GM21717 (cell line): ENCODE results near the gene MYO18A.
"Not testable (repeated sequence)": the region's sequence is repeated elsewhere in the genome, so short reads cannot be mapped to it uniquely, and the experiment has no call there.

ENCODE experiments used
- ATAC-seq: cut with Tn5 transposase; IDR thresholded peaks from one replicate; pipeline ENCODE4 v1.9.1; 2021; ENCODE audit warnings: mild to moderate bottlenecking, moderate library complexity; ENCODE audit not compliant: unreplicated experiment

Gene MYO18A

GRCh38 chr17:29195465-29196081 is 15.4 kb upstream of the MYO18A start:
- no peak for ATAC-seq

GRCh38 chr17:29194669-29195068 is 14.5 kb upstream of the MYO18A start:
- ATAC-seq, result no peak

- no peak for ATAC-seq
These were observed 12.9 kb upstream of the MYO18A start for GRCh38 chr17:29193146-29193545.

- no peak for ATAC-seq
These were observed 10.5 kb upstream of the MYO18A start for GRCh38 chr17:29190592-29191207.

GRCh38 chr17:29190039-29190438 is 9.8 kb upstream of the MYO18A start:
- no peak for ATAC-seq

- no peak for ATAC-seq
These were observed 9.2 kb upstream of the MYO18A start for GRCh38 chr17:29189355-29189754.

GRCh38 chr17:29181226-29181625 is 1.0 kb upstream of the MYO18A start:
- no peak for ATAC-seq

GRCh38 chr17:29180788-29181160 is 576 bp upstream of the MYO18A start:
- ATAC-seq, result no peak

GRCh38 chr17:29179232-29180033 is 765 bp downstream of the MYO18A start:
- no peak for ATAC-seq

GRCh38 chr17:29178750-29179231 is 1.4 kb downstream of the MYO18A start:
- ATAC-seq, result no peak

GRCh38 chr17:29177871-29178749 is 2.1 kb downstream of the MYO18A start:
- no peak for ATAC-seq

- ATAC-seq, result no peak
These were observed 2.7 kb downstream of the MYO18A start for GRCh38 chr17:29177541-29177870.

- no peak for ATAC-seq
These were observed 3.4 kb downstream of the MYO18A start for GRCh38 chr17:29176558-29177351.

- ATAC-seq, result no peak
These were observed 4.8 kb downstream of the MYO18A start for GRCh38 chr17:29175349-29175748.

GRCh38 chr17:29172589-29172988 is 7.6 kb downstream of the MYO18A start:
- ATAC-seq, result no peak

- ATAC-seq, result no peak
These were observed 9.5 kb downstream of the MYO18A start for GRCh38 chr17:29170682-29171081.

GRCh38 chr17:29169806-29170591 is 10.2 kb downstream of the MYO18A start:
- no peak for ATAC-seq

GRCh38 chr17:29168759-29169126 is 11.5 kb downstream of the MYO18A start:
- ATAC-seq, result not testable (repeated sequence)

- no peak for ATAC-seq
These were observed 12.0 kb downstream of the MYO18A start for GRCh38 chr17:29168079-29168758.
